H9 (cell line): ENCODE results near the gene CNNM2. TPM values are rescaled to one million over a fixed set of nuclear protein-coding genes. Genes with fewer than 3 reads are reported as not detected.

Source experiments
- DNase-seq: peaks from one replicate; pipeline ENCODE4 v3.0.0-alpha.2; 2017
- H2AFZ ChIP-seq: one replicate; pipeline ENCODE4 v1.6.1; 2013; ENCODE audit warnings: mild to moderate bottlenecking, low read length, control low read depth, moderate library complexity
- H2AK5ac ChIP-seq: 2 replicates; pipeline ENCODE4 v1.6.1; 2013; ENCODE audit warnings: low read length, control low read depth, mixed read lengths; ENCODE audit not compliant: insufficient read length
- H2BK120ac ChIP-seq: one replicate; pipeline ENCODE4 v1.6.1; 2013; ENCODE audit warnings: low read depth, mild to moderate bottlenecking, low read length, control low read depth, inconsistent platforms; ENCODE audit not compliant: poor library complexity, severe bottlenecking
- H2BK12ac ChIP-seq: 2 replicates; pipeline ENCODE4 v1.6.1; 2013; ENCODE audit warnings: low read length, control low read depth, mixed read lengths, low read depth; ENCODE audit not compliant: insufficient read length
- H2BK15ac ChIP-seq: 2 replicates; pipeline ENCODE4 v1.6.1; 2013; ENCODE audit warnings: low read depth, low read length, control low read depth
- H2BK20ac ChIP-seq: one replicate; pipeline ENCODE4 v1.6.1; 2013; ENCODE audit warnings: low read depth, mild to moderate bottlenecking, low read length, control low read depth, inconsistent platforms; ENCODE audit not compliant: poor library complexity, severe bottlenecking
- H2BK5ac ChIP-seq: 2 replicates; pipeline ENCODE4 v1.6.1; 2013; ENCODE audit warnings: low read length, control low read depth, mixed read lengths; ENCODE audit not compliant: insufficient read length
- H3K14ac ChIP-seq: 2 replicates; pipeline ENCODE4 v1.6.1; 2013; ENCODE audit warnings: low read length, control low read depth; ENCODE audit not compliant: insufficient read depth
- H3K18ac ChIP-seq: 2 replicates; pipeline ENCODE4 v1.6.1; 2013; ENCODE audit warnings: low read depth, mild to moderate bottlenecking, mixed read lengths, low read length, control low read depth; ENCODE audit not compliant: insufficient read length
- H3K23ac ChIP-seq: 2 replicates; pipeline ENCODE4 v1.6.1; 2013; ENCODE audit warnings: low read length, control low read depth, mixed read lengths, low read depth; ENCODE audit not compliant: insufficient read length
- H3K23me2 ChIP-seq: 2 replicates; pipeline ENCODE4 v1.6.1; 2013; ENCODE audit warnings: low read depth, mild to moderate bottlenecking, mixed read lengths, low read length, control low read depth; ENCODE audit not compliant: insufficient read length, poor library complexity, severe bottlenecking
- H3K27ac ChIP-seq: 2 replicates; pipeline ENCODE4 v1.5.1; 2013; ENCODE audit warnings: low read length, control low read depth, mixed read lengths, low read depth; ENCODE audit not compliant: insufficient read length
- H3K27me3 ChIP-seq: 2 replicates; pipeline ENCODE4 v1.6.1; 2013; ENCODE audit warnings: low read length, control low read depth, inconsistent platforms; ENCODE audit not compliant: insufficient read depth
- H3K4ac ChIP-seq: 2 replicates; pipeline ENCODE4 v1.6.1; 2013; ENCODE audit warnings: low read depth, mild to moderate bottlenecking, control low read depth, inconsistent platforms, low read length, moderate library complexity
- H3K4me1 ChIP-seq: 2 replicates; pipeline ENCODE4 v1.6.1; 2013; ENCODE audit warnings: low read length, control low read depth, inconsistent platforms; ENCODE audit not compliant: insufficient read depth
- H3K4me2 ChIP-seq: 2 replicates; pipeline ENCODE4 v1.6.1; 2013; ENCODE audit warnings: low read length, control low read depth, mixed read lengths; ENCODE audit not compliant: insufficient read length, insufficient read depth
- H3K56ac ChIP-seq: 2 replicates; pipeline ENCODE4 v1.6.1; 2013; ENCODE audit warnings: low read depth, mild to moderate bottlenecking, mixed read lengths, low read length, control low read depth; ENCODE audit not compliant: insufficient read length
- H3K79me1 ChIP-seq: 2 replicates; pipeline ENCODE4 v1.6.1; 2013; ENCODE audit warnings: low read depth, mild to moderate bottlenecking, moderate library complexity, low read length, control low read depth, inconsistent platforms; ENCODE audit not compliant: insufficient read depth, poor library complexity, severe bottlenecking
- H3K79me2 ChIP-seq: 2 replicates; pipeline ENCODE4 v1.6.1; 2013; ENCODE audit warnings: low read length, control low read depth, inconsistent platforms; ENCODE audit not compliant: insufficient read depth
- H3K9ac ChIP-seq: 2 replicates; pipeline ENCODE4 v1.6.1; 2013; ENCODE audit warnings: low read length, control low read depth, mixed read lengths; ENCODE audit not compliant: insufficient read length; ENCODE audit errors: extremely low read depth
- H3K9me3 ChIP-seq: one replicate; pipeline ENCODE4 v1.6.1; 2013; ENCODE audit warnings: low read depth, low read length, inconsistent platforms; ENCODE audit not compliant: control insufficient read depth
- H3T11ph ChIP-seq: one replicate; pipeline ENCODE4 v1.6.1; 2013; ENCODE audit warnings: mild to moderate bottlenecking, low read length, control low read depth, inconsistent platforms
- H4K20me1 ChIP-seq: one replicate; pipeline ENCODE4 v1.6.1; 2013; ENCODE audit not compliant: control insufficient read depth, insufficient read length, insufficient read depth
- H4K5ac ChIP-seq: 2 replicates; pipeline ENCODE4 v1.6.1; 2013; ENCODE audit warnings: low read depth, mild to moderate bottlenecking, mixed read lengths, low read length, control low read depth; ENCODE audit not compliant: insufficient read length
- H4K8ac ChIP-seq: replicated peaks from 2 replicates; pipeline ENCODE4 v1.6.1; 2013; ENCODE audit warnings: low read length, control low read depth, mixed read lengths, low read depth; ENCODE audit not compliant: insufficient read length
- H4K91ac ChIP-seq: 2 replicates; pipeline ENCODE4 v1.6.1; 2013; ENCODE audit warnings: low read depth, mild to moderate bottlenecking, moderate library complexity, mixed read lengths, low read length, control low read depth; ENCODE audit not compliant: insufficient read length
- H3K27ac Mint-ChIP-seq, 3 experiments: 2 replicates in 2 of 3; 3 replicates in 1 of 3; pipeline ENCODE4 v1.8.0; 2020 to 2021; ENCODE audit warnings: mixed read lengths in 3 of 3, mild to moderate bottlenecking in 1 of 3, moderate library complexity in 1 of 3
- H3K27me3 Mint-ChIP-seq: 2 replicates; pipeline ENCODE4 v1.8.0; 2021; ENCODE audit warnings: low read depth, mild to moderate bottlenecking, moderate library complexity, mixed read lengths
- H3K36me3 Mint-ChIP-seq, 3 experiments: 2 replicates in 2 of 3; 3 replicates in 1 of 3; pipeline ENCODE4 v1.8.0; 2020 to 2021; ENCODE audit warnings: low read depth in 3 of 3, mixed read lengths in 3 of 3; ENCODE audit not compliant: insufficient read depth in 1 of 3
- H3K4me1 Mint-ChIP-seq, 2 experiments: 2 replicates each; pipeline ENCODE4 v1.8.0; 2020; ENCODE audit warnings: mixed read lengths in 2 of 2
- H3K4me3 Mint-ChIP-seq, 2 experiments: 2 replicates in 1 of 2; 3 replicates in 1 of 2; pipeline ENCODE4 v1.8.0; 2020 to 2021; ENCODE audit warnings: mild to moderate bottlenecking in 2 of 2, mixed read lengths in 2 of 2, moderate library complexity in 1 of 2
- H3K9me3 Mint-ChIP-seq, 2 experiments: 2 replicates in 1 of 2; 3 replicates in 1 of 2; pipeline ENCODE4 v1.8.0; 2020; ENCODE audit warnings: mild to moderate bottlenecking in 2 of 2, mixed read lengths in 2 of 2, moderate library complexity in 1 of 2
- CTCF ChIP-seq: fragments of 200-600 bp; sonication (generic); conservative IDR thresholded peaks from 3 replicates; pipeline ENCODE4 v1.8.0; 2021; ENCODE audit warnings: antibody characterized with exemption, mild to moderate bottlenecking
- WGBS: extraction: QIAGEN DNeasy Blood & Tissue Kit; methylation state at CpG from one replicate; pipeline ENCODE4 v1.1.7; 2013; ENCODE audit warnings: missing lambda C conversion rate, low lambda C conversion rate, mixed read lengths; ENCODE audit not compliant: insufficient read length; ENCODE audit errors: extremely low coverage; 5-methylcytosine and 5-hydroxymethylcytosine counted together
- total RNA-seq: library from RNA; stranded (reverse); gene quantifications from 2 replicates; pipeline ENCODE4 v1.2.1, GENCODE V29; 2021

The CNNM2 gene
- total RNA-seq, 1 experiment from 2014 or later: 17.5 TPM

- H3T11ph ChIP-seq: no peak overlapping the region
- H3K27ac ChIP-seq: no peak overlapping the region
- no peaks in the 10 kb centered on the region; the same call in 1 of the 2 replicates for H3K79me2 ChIP-seq
- H3K9me3 ChIP-seq: no peaks in the 10 kb centered on the region
- no peaks in the 10 kb centered on the region for H3K79me1 ChIP-seq
- H4K20me1 ChIP-seq: no peaks in the 10 kb centered on the region
- DNase-seq: no peak
- no peak overlapping the region for H2AK5ac ChIP-seq
- H4K5ac ChIP-seq: no peak overlapping the region
- H3K23me2 ChIP-seq: no peaks in the 10 kb centered on the region
- Mint-ChIP-seq H3K4me1 (no peaks in the 10 kb centered on the region), H3K9me3 (peaks cover 0 to 3% of the 10 kb centered on the region in 2 experiments; a peak in 3 of 5 replicates), H3K27ac (no peak overlapping the region), H3K4me3 (no peak overlapping the region), H3K36me3 (peaks cover 10 to 13% (median 12%) of the 10 kb centered on the region in 3 experiments), H3K27me3 (no peaks in the 10 kb centered on the region)
- H3K4me1 ChIP-seq: no peaks in the 10 kb centered on the region
- no peak overlapping the region for H4K91ac ChIP-seq
- H3K23ac ChIP-seq: no peak overlapping the region
- H3K14ac ChIP-seq: no peak overlapping the region
- no peak overlapping the region for H3K4ac ChIP-seq
- H3K4me2 ChIP-seq: no peak overlapping the region
- H3K9ac ChIP-seq: no peak overlapping the region
- H2BK120ac ChIP-seq: no peak overlapping the region
- no peak overlapping the region for H2BK20ac ChIP-seq
- H3K56ac ChIP-seq: no peak overlapping the region
- TF ChIP-seq CTCF: no peak
- no peaks in the 10 kb centered on the region for H3K27me3 ChIP-seq
- H2BK15ac ChIP-seq: no peak overlapping the region
- no peak overlapping the region for H3K18ac ChIP-seq
- no peak overlapping the region for H4K8ac ChIP-seq
- no peak overlapping the region for H2BK12ac ChIP-seq
- H2BK5ac ChIP-seq: no peak overlapping the region
- no CpG with 5 or more reads among the region's 2 CpGs for WGBS
- no peak overlapping the region for H2AFZ ChIP-seq
Measured at GRCh38 chr10:102930720-102931119, 12.6 kb downstream of the CNNM2 start.
